ENCODE measurements around the gene U2SURP. TPM values are rescaled to one million over a fixed set of nuclear protein-coding genes. Genes with fewer than 3 reads are reported as not detected.

U2SURP gene
- total RNA-seq, result 100 to 1,000 TPM in 1 of 4 donors, 10 to 100 TPM in 3; 67.4 to 138 (median 78.8) TPM

DNA sequence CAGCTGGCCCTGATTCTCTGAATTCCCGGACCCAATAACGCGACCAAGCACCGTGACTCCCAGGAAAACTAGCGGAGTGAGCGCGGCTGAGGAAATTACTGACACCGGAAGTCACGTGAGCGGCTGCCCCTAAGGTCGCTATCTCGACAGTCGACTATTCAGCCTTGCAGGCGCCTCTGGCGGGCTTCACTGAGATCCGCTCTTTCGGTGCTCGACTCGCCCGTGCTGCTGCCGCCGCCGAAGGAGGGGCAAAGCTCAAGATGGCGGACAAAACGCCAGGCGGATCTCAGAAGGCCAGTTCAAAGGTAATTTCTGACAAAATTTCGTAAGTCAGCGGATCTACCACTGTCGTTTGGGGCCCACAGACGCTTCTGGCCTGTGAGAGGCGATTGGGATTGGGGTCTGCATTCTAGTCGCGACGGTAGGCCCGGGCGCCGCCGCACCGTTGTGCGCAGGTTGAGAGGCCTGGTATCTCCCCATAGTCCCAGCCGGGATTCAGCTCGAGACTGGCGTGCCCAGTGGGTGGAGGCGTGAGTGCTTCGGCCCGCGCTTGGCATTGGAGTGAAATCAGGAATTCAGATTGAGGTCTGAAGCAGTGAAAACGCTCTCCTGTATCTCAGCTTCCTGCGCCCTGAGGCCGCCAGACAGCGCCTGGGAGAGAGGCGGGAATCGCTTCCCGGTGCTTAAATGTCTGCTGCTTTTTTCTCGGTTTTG lies at the start of gene U2SURP:
Gene U2SURP, plus strand, starts transcription at position 202 of the 714 bp plus-strand sequence. Its CDS starts 59 bp downstream, at position 261.
- Histone ChIP-seq H3K36me3 (no peaks in the 10 kb centered on the region), H3K27me3 (no peaks in the 10 kb centered on the region), H3K4me1 (peaks cover 4 to 20% (median 5%) of the 10 kb centered on the region in 4 donors), H3K27ac (peak within 1 kb of the TSS; percentile 80 to 94 (median 83)), H3K4me3 (peak within 1 kb of the TSS; percentile 71 to 98 (median 72)), H3K9me3 (no peaks in the 10 kb centered on the region)
- peak; percentile 61 to 63 for TF ChIP-seq POLR2A (IDR thresholded peaks at IDR 0.05)
- TF ChIP-seq, protein P1, sequence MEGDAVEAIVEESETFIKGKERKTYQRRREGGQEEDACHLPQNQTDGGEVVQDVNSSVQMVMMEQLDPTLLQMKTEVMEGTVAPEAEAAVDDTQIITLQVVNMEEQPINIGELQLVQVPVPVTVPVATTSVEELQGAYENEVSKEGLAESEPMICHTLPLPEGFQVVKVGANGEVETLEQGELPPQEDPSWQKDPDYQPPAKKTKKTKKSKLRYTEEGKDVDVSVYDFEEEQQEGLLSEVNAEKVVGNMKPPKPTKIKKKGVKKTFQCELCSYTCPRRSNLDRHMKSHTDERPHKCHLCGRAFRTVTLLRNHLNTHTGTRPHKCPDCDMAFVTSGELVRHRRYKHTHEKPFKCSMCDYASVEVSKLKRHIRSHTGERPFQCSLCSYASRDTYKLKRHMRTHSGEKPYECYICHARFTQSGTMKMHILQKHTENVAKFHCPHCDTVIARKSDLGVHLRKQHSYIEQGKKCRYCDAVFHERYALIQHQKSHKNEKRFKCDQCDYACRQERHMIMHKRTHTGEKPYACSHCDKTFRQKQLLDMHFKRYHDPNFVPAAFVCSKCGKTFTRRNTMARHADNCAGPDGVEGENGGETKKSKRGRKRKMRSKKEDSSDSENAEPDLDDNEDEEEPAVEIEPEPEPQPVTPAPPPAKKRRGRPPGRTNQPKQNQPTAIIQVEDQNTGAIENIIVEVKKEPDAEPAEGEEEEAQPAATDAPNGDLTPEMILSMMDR (IDR thresholded peaks at IDR 0.05), result peak in 3 of 6 experiments; percentile 36 to 47 (median 39)
- DNase-seq, result peak; percentile 95 to 98 (median 96)

DNA sequence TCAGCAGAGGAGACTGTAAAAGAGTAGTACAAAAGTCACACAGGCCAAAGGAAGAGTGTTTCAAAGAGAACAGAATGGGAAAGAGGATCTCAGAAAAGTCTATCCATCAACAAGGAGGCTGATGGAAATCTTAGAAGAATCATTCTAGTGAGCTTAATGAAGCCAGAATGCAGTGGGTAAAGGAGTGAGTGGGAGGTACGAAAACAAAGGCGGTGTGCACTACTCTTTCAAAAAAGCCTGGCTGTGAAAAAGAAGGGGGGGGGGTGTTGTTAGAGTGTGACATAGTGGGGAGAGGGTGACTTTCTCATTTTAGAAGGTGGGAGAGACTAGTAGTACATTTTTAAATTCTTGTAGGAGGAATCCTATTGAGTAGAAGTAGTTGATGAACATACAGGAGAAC lies 49.6 kb upstream of the U2SURP start:
- H3K36me3 ChIP-seq, result no peaks in the 10 kb centered on the region
- DNase-seq, result no peak
- H3K4me1 ChIP-seq, result no peaks in the 10 kb centered on the region
- TF ChIP-seq, protein P1 (IDR thresholded peaks at IDR 0.05), result no peak
- H3K27ac ChIP-seq, result no peak overlapping the region
- H3K27me3 ChIP-seq, result no peaks in the 10 kb centered on the region
- no peaks in the 10 kb centered on the region for H3K9me3 ChIP-seq
- no peak overlapping the region for H3K4me3 ChIP-seq

DNA sequence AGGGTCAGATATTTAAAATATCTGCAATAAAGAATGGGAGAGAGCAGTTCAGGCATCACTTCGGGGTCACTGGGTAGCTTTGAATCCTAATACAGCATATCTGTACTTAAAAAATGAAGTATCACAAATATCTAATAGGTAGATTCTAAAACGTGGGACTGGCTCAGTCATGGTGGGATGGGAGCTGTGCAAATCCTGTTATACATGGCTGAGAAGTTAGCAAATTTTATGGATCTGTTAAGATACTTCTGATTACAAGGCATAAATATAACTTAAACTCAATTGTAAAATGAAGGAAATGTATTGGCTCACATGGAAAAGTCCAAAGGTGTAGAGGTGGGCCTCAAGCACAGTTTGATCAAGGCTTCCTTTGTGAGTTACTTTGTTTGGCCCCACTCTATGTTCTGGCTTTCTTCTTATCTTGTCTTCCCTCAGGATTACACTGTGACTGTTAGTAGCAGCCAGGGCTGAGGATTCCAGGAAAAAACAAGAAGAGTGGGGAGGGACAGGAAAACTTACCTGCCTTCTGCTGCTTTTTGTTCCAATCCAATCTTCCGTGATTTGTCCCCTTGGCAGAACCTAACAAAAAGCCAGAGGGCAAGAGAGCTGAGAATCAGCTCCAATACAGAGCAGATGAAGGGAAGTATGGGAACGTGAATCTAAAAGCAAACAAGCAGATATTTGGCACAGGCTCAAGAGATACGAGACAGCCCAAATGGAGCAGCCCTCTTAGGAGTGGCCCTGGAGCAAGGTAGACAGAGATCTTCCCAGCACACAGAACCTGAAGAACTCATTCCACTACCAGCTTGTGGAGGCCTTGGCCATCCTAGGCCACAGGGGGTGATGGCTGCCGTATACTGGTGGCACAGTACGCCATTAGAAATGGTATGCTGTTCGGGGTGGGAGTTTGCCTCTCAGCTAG lies 48.8 kb upstream of the U2SURP start:
- Histone ChIP-seq H3K27me3 (no peaks in the 10 kb centered on the region), H3K9me3 (no peaks in the 10 kb centered on the region), H3K27ac (no peak overlapping the region), H3K36me3 (no peaks in the 10 kb centered on the region), H3K4me3 (no peak overlapping the region), H3K4me1 (no peaks in the 10 kb centered on the region)
- DNase-seq, result no peak
- TF ChIP-seq, protein P1 (IDR thresholded peaks at IDR 0.05), result no peak

DNA sequence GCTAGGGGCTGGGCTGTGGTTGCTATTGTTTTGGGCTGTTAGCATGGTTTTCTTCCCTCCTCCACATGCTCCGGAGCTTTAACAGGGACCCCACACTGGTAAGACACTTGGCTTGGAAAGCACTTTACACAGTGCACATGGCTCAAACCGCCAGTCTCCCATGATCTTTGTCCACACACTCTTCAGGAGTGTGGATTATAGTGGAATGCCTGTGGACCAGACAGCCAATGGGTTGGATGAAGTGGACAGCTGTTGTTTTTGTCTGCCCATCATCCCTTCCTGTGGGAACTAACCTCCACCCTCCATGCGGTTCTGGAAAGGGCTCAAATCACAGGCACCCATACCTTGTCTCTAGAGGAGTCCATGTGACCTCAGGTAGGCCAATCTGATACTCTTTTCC lies 47.9 kb upstream of the U2SURP start:
- no peaks in the 10 kb centered on the region for H3K9me3 ChIP-seq
- H3K27me3 ChIP-seq, result no peaks in the 10 kb centered on the region
- TF ChIP-seq, protein P1 (IDR thresholded peaks at IDR 0.05), result no peak
- TF ChIP-seq POLR2A (IDR thresholded peaks at IDR 0.05), result no peak
- H3K4me3 ChIP-seq, result no peak overlapping the region
- no peaks in the 10 kb centered on the region for H3K4me1 ChIP-seq
- H3K27ac ChIP-seq, result no peak overlapping the region
- H3K36me3 ChIP-seq, result no peaks in the 10 kb centered on the region
- DNase-seq, result no peak

DNA sequence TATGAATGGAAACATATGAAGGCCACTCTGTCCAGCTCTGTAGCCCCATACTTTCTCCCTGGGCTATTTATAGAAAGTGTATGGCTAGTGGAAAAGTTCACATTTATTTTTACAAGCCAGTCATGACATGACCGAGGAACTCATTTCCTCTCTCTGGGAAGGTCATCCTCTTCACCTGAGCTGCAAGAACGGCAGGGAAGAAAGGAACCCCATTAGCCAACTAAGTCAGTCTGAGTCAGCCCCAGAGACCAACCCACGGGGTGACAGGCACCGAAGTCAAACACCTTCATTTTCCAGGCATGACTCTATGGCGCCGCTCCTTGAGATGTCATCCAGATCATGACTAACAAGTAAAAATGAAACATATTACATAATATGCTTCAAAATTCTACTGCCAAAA lies 42.7 kb upstream of the U2SURP start:
- H3K27me3 ChIP-seq, result peaks cover 0 to 16% of the 10 kb centered on the region in 2 donors
- peaks cover 0 to 2% (median 0%) of the 10 kb centered on the region in 4 donors for H3K4me1 ChIP-seq
- DNase-seq, result no peak
- no peak overlapping the region for H3K4me3 ChIP-seq
- no peak overlapping the region for H3K27ac ChIP-seq
- TF ChIP-seq POLR2A (IDR thresholded peaks at IDR 0.05), result no peak
- TF ChIP-seq, protein P1 (IDR thresholded peaks at IDR 0.05), result no peak
- no peaks in the 10 kb centered on the region for H3K9me3 ChIP-seq
- no peaks in the 10 kb centered on the region for H3K36me3 ChIP-seq

Data from Peyer's patch (tissue), 4 donors.